GM12878 (cell line): ENCODE measurements around the gene NKAIN2. TPM values are rescaled to one million over a fixed set of nuclear protein-coding genes. Genes with fewer than 3 reads are reported as not detected.

Source experiments
- ATAC-seq: fragments of 200-7000 bp; cut with Tn5 transposase; 3 replicates; pipeline ENCODE4 v1.9.1; 2020; ENCODE audit warnings: mild to moderate bottlenecking, moderate library complexity
- BruUV-seq: library from RNA; stranded (reverse); fragments of 400-500 nt; replicated peaks from 2 replicates; lab custom pipeline; 2021; lab: Mats Ljungman, UMichigan
- CTCF ChIA-PET: fragments of 300-600 bp; sonication (Branson Sonifier 250); formaldehyde crosslinking; extraction: SDS; loops from one replicate; lab custom pipeline; 2021; ENCODE audit warnings: inconsistent platforms; lab: Yijun Ruan, JAX
- POLR2A ChIA-PET: fragments of 350-600 bp; formaldehyde crosslinking; extraction: SDS; loops from one replicate; lab custom pipeline; 2021; ENCODE audit warnings: inconsistent platforms; lab: Charles Lee
- RAD21 ChIA-PET: fragments of 300-600 bp; sonication (Branson Sonifier 250); formaldehyde crosslinking; loops from one replicate; lab custom pipeline; 2023; ENCODE audit warnings: antibody characterized with exemption; ENCODE audit not compliant: unreplicated experiment; lab: Charles Lee
- SMC1A ChIA-PET: fragments of 300-600 bp; sonication (Branson Sonifier 250); formaldehyde crosslinking; loops from one replicate; lab custom pipeline; 2023; ENCODE audit not compliant: unreplicated experiment, uncharacterized antibody; lab: Charles Lee
- DNase-seq: peaks from one replicate; pipeline ENCODE4 v3.0.0-alpha.2; 2011; ENCODE audit warnings: low read depth, low spot score
- FAIRE-seq: peaks from 3 replicates; lab custom pipeline; 2011; peaks lifted over from hg19 to GRCh38; lab: Jason Lieb, UNC
- H2AFZ ChIP-seq: 2 replicates; pipeline ENCODE4 v1.6.0; 2011; ENCODE audit warnings: low read depth, low read length, control low read depth; ENCODE audit not compliant: control insufficient read depth
- H3K27ac ChIP-seq: 2 replicates; pipeline ENCODE4 v1.5.1; 2011; ENCODE audit warnings: control low read depth; ENCODE audit not compliant: control insufficient read depth, insufficient read depth
- H3K27me3 ChIP-seq, 2 experiments: replicated peaks in 1 of 2; 2 replicates each; pipeline versions ENCODE4 v1.6.0 to v1.6.1; 2011; ENCODE audit warnings: low read length in 1 of 2; ENCODE audit not compliant: control insufficient read depth in 2 of 2, insufficient read depth in 2 of 2
- H3K36me3 ChIP-seq, 2 experiments: 2 replicates each; pipeline ENCODE4 v1.5.1; 2011; ENCODE audit warnings: low read length in 1 of 2; ENCODE audit not compliant: control insufficient read depth in 2 of 2, insufficient read depth in 2 of 2
- H3K4me1 ChIP-seq: 2 replicates; pipeline ENCODE4 v1.6.1; 2011; ENCODE audit warnings: mild to moderate bottlenecking, low read length, moderate library complexity, mixed read lengths; ENCODE audit not compliant: control insufficient read depth, insufficient read depth
- H3K4me2 ChIP-seq: 2 replicates; pipeline ENCODE4 v1.6.0; 2011; ENCODE audit warnings: control low read depth; ENCODE audit not compliant: control insufficient read depth, insufficient read depth
- H3K4me3 ChIP-seq: fragments of 200-600 bp; sonication (generic); 2 replicates; pipeline ENCODE4 v1.5.1; 2016
- H3K79me2 ChIP-seq: 2 replicates; pipeline ENCODE4 v1.6.0; 2011; ENCODE audit warnings: low read length; ENCODE audit not compliant: control insufficient read depth, insufficient read depth
- H3K9ac ChIP-seq: 2 replicates; pipeline ENCODE4 v1.8.0; 2011; ENCODE audit warnings: low read length, control low read depth, mixed read lengths; ENCODE audit not compliant: control insufficient read depth, insufficient read depth
- H3K9me3 ChIP-seq: replicated peaks from 3 replicates; pipeline ENCODE4 v1.5.1; 2011; ENCODE audit warnings: mild to moderate bottlenecking, low read length; ENCODE audit not compliant: control insufficient read depth, insufficient read depth
- H4K20me1 ChIP-seq: 2 replicates; pipeline ENCODE4 v1.6.0; 2011; ENCODE audit not compliant: control insufficient read depth, insufficient read depth
- IKZF2 ChIP-seq, 2 experiments: fragments of 450-650 bp; IDR thresholded peaks; 2 replicates each; pipeline ENCODE4 v1.6.1; 2017; ENCODE audit warnings: mild to moderate bottlenecking in 2 of 2, moderate library complexity in 2 of 2
- POLR2A ChIP-seq: IDR thresholded peaks from 2 replicates; pipeline ENCODE4 v1.6.1; 2011; ENCODE audit warnings: low read depth, mild to moderate bottlenecking, low read length
- POLR2AphosphoS2 ChIP-seq: IDR thresholded peaks from 2 replicates; pipeline ENCODE4 v1.6.1; 2011; ENCODE audit warnings: low read depth, mild to moderate bottlenecking, low read length, improper control_type of control experiment, moderate library complexity
- SRF ChIP-seq, 2 experiments: IDR thresholded peaks; 2 replicates each; pipeline ENCODE4 v1.6.1; 2011; ENCODE audit warnings: low read depth in 2 of 2, low read length in 2 of 2, mild to moderate bottlenecking in 1 of 2, moderate library complexity in 1 of 2
- ZNF207 ChIP-seq: fragments of 450-650 bp; IDR thresholded peaks from 2 replicates; pipeline ENCODE4 v1.6.1; 2014; ENCODE audit warnings: antibody characterized with exemption, mild to moderate bottlenecking, borderline replicate concordance
- WGBS: methylation state at CpG from one replicate; pipeline ENCODE4 v1.1.6; 2016; ENCODE audit warnings: low lambda C conversion rate; ENCODE audit not compliant: insufficient replicate concordance, insufficient coverage; ENCODE audit errors: missing lambda C conversion rate; 5-methylcytosine and 5-hydroxymethylcytosine counted together
- in situ Hi-C: fragments of 300-500 bp; cut with MboI; formaldehyde crosslinking; loops from 9 replicates; pipeline ENCODE4 v1.14.3; 2018; ENCODE audit warnings: mixed read lengths
- intact Hi-C: fragments of 100-400 bp; cut with micrococcal nuclease; formaldehyde crosslinking; loops from one replicate; pipeline ENCODE4 v1.14.2; 2022; ENCODE audit not compliant: unreplicated experiment
- polyA plus RNA-seq, 11 experiments: library from polyadenylated mRNA; depleted of rRNA in 4 of 11; unstranded in 6 of 11; stranded (reverse) in 5 of 11; fragments of >200 nt; fragmentation: Nextera tagmentation in 4 of 11; fragmentation: Illumina TruSeq in 1 of 11; extraction: Ambion mirVana in 4 of 11; extraction: Trizol in 1 of 11; gene quantifications; 1 replicate in 1 of 11; 2 replicates in 10 of 11; pipeline versions ENCODE4 v1.2.1 to v1.2.3, GENCODE V29; 2011 to 2016; ENCODE audit warnings: inconsistent platforms in 2 of 11, missing spikeins in 2 of 11, low read depth in 1 of 11
- total RNA-seq, 4 experiments: library from RNA; depleted of rRNA in 3 of 4; stranded (reverse); fragments of >200 nt in 3 of 4; fragmentation: Illumina TruSeq in 1 of 4; extraction: Trizol in 1 of 4; gene quantifications; 2 replicates each; pipeline versions ENCODE4 v1.2.1 to v1.2.3, GENCODE V29; 2013 to 2021

The NKAIN2 gene
- total and polyA plus RNA-seq, 10 of the 15 experiments (the other 5 are each of a cell fraction or from before 2014, with no cell fraction given): not detected

GRCh38 chr6:124008000-124008987 is 204.6 kb downstream of the NKAIN2 start:
- no peaks in the 10 kb centered on the region for H3K36me3 ChIP-seq
- H3K9ac ChIP-seq: no peak overlapping the region
- no peak overlapping the region for H2AFZ ChIP-seq
- H3K4me2 ChIP-seq: no peak overlapping the region
- no peaks in the 10 kb centered on the region for H4K20me1 ChIP-seq
- ChIA-PET POLR2A (no interaction called here), CTCF (no interaction called here), RAD21 (no interaction called here), SMC1A (no interaction called here)
- no peak overlapping the region for H3K27ac ChIP-seq
- 21% methylated on average over 10 of the region's 10 CpGs for WGBS
- ATAC-seq: no peak
- no peaks in the 10 kb centered on the region for H3K79me2 ChIP-seq
- no peaks in the 10 kb centered on the region; the same call in 1 of the 2 replicates for H3K4me1 ChIP-seq
- BruUV-seq: no TSS peak
- H3K9me3 ChIP-seq: no peaks in the 10 kb centered on the region
- FAIRE-seq: no peak
- DNase-seq: no peak
- H3K4me3 ChIP-seq: no peak overlapping the region
- intact Hi-C loops: no loop called here
- in situ Hi-C loops: no loop called here
- H3K27me3 ChIP-seq: no peaks in the 10 kb centered on the region
- TF ChIP-seq ZNF207 (no peak), POLR2A (no peak), POLR2AphosphoS2 (no peak), IKZF2 (IDR thresholded peaks at IDR 0.05) (no peak), SRF (IDR thresholded peaks at IDR 0.05; ENCODE audit: low read depth in 2 of 2, low read length in 2 of 2) (no peak)
